H1 (cell line): ENCODE data around the gene PAQR4. TPM values are rescaled to one million over a fixed set of nuclear protein-coding genes. Genes with fewer than 3 reads are reported as not detected.

Experiments used
- CTCF ChIA-PET: fragments of 300-600 bp; sonication (Branson Sonifier 250); formaldehyde crosslinking; loops from one replicate; lab custom pipeline; 2021; ENCODE audit not compliant: partially characterized antibody; lab: Charles Lee
- POLR2A ChIA-PET: fragments of 300-600 bp; sonication (Branson Sonifier 250); formaldehyde crosslinking; loops from one replicate; lab custom pipeline; 2021; ENCODE audit warnings: inconsistent platforms; ENCODE audit not compliant: partially characterized antibody; lab: Charles Lee
- DNase-seq, 2 experiments: peaks; one replicate each; pipeline versions ENCODE4 v3.0.0 to v3.0.0-alpha.2; 2010 to 2022; ENCODE audit warnings: low spot score in 2 of 2, low read depth in 1 of 2, mixed read lengths in 1 of 2
- FAIRE-seq: peaks from 2 replicates; lab custom pipeline; 2011; peaks lifted over from hg19 to GRCh38; lab: Jason Lieb, UNC
- H2AFZ ChIP-seq: 2 replicates; pipeline ENCODE4 v1.8.1; 2012; ENCODE audit warnings: low read length, inconsistent platforms
- H2AK5ac ChIP-seq: 2 replicates; pipeline ENCODE4 v1.6.1; 2013; ENCODE audit warnings: low read depth, low read length
- H2BK120ac ChIP-seq: replicated peaks from 2 replicates; pipeline ENCODE3; 2013; ENCODE audit warnings: low read depth, low read length, inconsistent platforms
- H2BK12ac ChIP-seq: 2 replicates; pipeline ENCODE4 v1.6.1; 2013; ENCODE audit warnings: low read depth, low read length
- H2BK15ac ChIP-seq: 2 replicates; pipeline ENCODE4 v1.6.1; 2013; ENCODE audit warnings: low read length
- H2BK20ac ChIP-seq: 2 replicates; pipeline ENCODE4 v1.6.1; 2013; ENCODE audit warnings: low read length
- H2BK5ac ChIP-seq: 2 replicates; pipeline ENCODE4 v1.6.1; 2013; ENCODE audit warnings: low read depth, low read length
- H3K14ac ChIP-seq: 2 replicates; pipeline ENCODE4 v1.6.1; 2013; ENCODE audit warnings: inconsistent platforms; ENCODE audit not compliant: insufficient read length
- H3K18ac ChIP-seq: 2 replicates; pipeline ENCODE4 v1.6.1; 2013; ENCODE audit warnings: low read length; ENCODE audit errors: extremely low read depth
- H3K23ac ChIP-seq: 2 replicates; pipeline ENCODE4 v1.6.1; 2013; ENCODE audit warnings: inconsistent platforms; ENCODE audit not compliant: insufficient read length
- H3K23me2 ChIP-seq: 2 replicates; pipeline ENCODE4 v1.6.1; 2013; ENCODE audit warnings: low read depth, low read length
- H3K27ac ChIP-seq: 2 replicates; pipeline ENCODE4 v1.6.1; 2011; ENCODE audit warnings: low read depth, low read length, inconsistent platforms
- H3K27me3 ChIP-seq, 4 experiments: replicated peaks in 1 of 4; 1 replicate in 1 of 4; 2 replicates in 3 of 4; pipeline versions ENCODE4 v1.6.1 to v1.8.1; 2011 to 2013; ENCODE audit warnings: low read length in 3 of 4, mild to moderate bottlenecking in 3 of 4, inconsistent platforms in 2 of 4, mixed read lengths in 2 of 4, moderate library complexity in 1 of 4; ENCODE audit not compliant: control insufficient read depth in 3 of 4, insufficient read depth in 3 of 4; ENCODE audit errors: extremely low read depth in 1 of 4
- H3K36me3 ChIP-seq, 4 experiments: 2 replicates each; pipeline versions ENCODE4 v1.6.1 to v1.8.1; 2011 to 2013; ENCODE audit warnings: mild to moderate bottlenecking in 4 of 4, low read length in 3 of 4, moderate library complexity in 2 of 4, control low read depth in 1 of 4, inconsistent platforms in 1 of 4; ENCODE audit not compliant: insufficient read depth in 4 of 4, control insufficient read depth in 2 of 4
- H3K4ac ChIP-seq: replicated peaks from 2 replicates; pipeline ENCODE3; 2013; ENCODE audit warnings: low read length, low read depth, mixed read lengths, inconsistent platforms; ENCODE audit not compliant: insufficient read length
- H3K4me1 ChIP-seq, 4 experiments: replicated peaks in 1 of 4; 1 replicate in 1 of 4; 2 replicates in 3 of 4; pipeline versions ENCODE4 v1.6.1 to v1.8.1; 2011 to 2013; ENCODE audit warnings: low read length in 3 of 4, inconsistent platforms in 2 of 4, mixed read lengths in 1 of 4; ENCODE audit not compliant: insufficient read depth in 4 of 4, control insufficient read depth in 3 of 4
- H3K4me2 ChIP-seq, 2 experiments: 2 replicates each; pipeline versions ENCODE4 v1.6.1 to v1.8.1; 2011 to 2013; ENCODE audit warnings: low read depth in 2 of 2, low read length in 2 of 2, control low read depth in 1 of 2, inconsistent platforms in 1 of 2, mild to moderate bottlenecking in 1 of 2; ENCODE audit not compliant: insufficient read depth in 1 of 2
- H3K4me3 ChIP-seq, 4 experiments: fragments of 200-600, 300-600 bp in 1 of 4; sonication (generic), shearing (Covaris generic), sonication (Bioruptor Twin) in 1 of 4; 2 replicates each; pipeline versions ENCODE4 v1.5.1 to v1.8.1; 2011 to 2016; ENCODE audit warnings: low read length in 4 of 4, low read depth in 3 of 4, control low read depth in 2 of 4, inconsistent platforms in 2 of 4, mild to moderate bottlenecking in 2 of 4, mixed read lengths in 1 of 4, moderate library complexity in 1 of 4; ENCODE audit not compliant: insufficient read depth in 2 of 4; ENCODE audit errors: extremely low read depth in 1 of 4
- H3K56ac ChIP-seq: replicated peaks from 2 replicates; pipeline ENCODE3; 2013; ENCODE audit warnings: low read depth, mild to moderate bottlenecking, mixed read lengths, low read length, inconsistent platforms; ENCODE audit not compliant: insufficient read length
- H3K79me1 ChIP-seq: 2 replicates; pipeline ENCODE4 v1.6.1; 2013; ENCODE audit warnings: low read depth, low read length, control low read depth
- H3K79me2 ChIP-seq, 2 experiments: 2 replicates each; pipeline versions ENCODE4 v1.6.1 to v1.8.1; 2012 to 2013; ENCODE audit warnings: low read length in 2 of 2, mild to moderate bottlenecking in 2 of 2, inconsistent platforms in 1 of 2; ENCODE audit not compliant: insufficient read depth in 2 of 2, control insufficient read depth in 1 of 2
- H3K9ac ChIP-seq, 4 experiments: replicated peaks in 1 of 4; 1 replicate in 1 of 4; 2 replicates in 3 of 4; pipeline versions ENCODE4 v1.6.1 to v1.8.1; 2011 to 2013; ENCODE audit warnings: low read depth in 3 of 4, low read length in 3 of 4, control low read depth in 2 of 4, mild to moderate bottlenecking in 2 of 4, moderate library complexity in 2 of 4, inconsistent platforms in 1 of 4; ENCODE audit errors: extremely low read depth in 1 of 4
- H3K9me3 ChIP-seq, 2 experiments: 2 replicates each; pipeline versions ENCODE4 v1.6.1 to v1.8.1; 2012 to 2013; ENCODE audit warnings: mild to moderate bottlenecking in 2 of 2, moderate library complexity in 2 of 2, control low read depth in 1 of 2, inconsistent platforms in 1 of 2, low read depth in 1 of 2, low read length in 1 of 2, mixed read lengths in 1 of 2; ENCODE audit not compliant: insufficient read depth in 2 of 2
- H4K20me1 ChIP-seq, 2 experiments: replicated peaks in 1 of 2; 2 replicates each; pipeline versions ENCODE3 to v1.8.1; 2011 to 2013; ENCODE audit warnings: inconsistent platforms in 2 of 2, low read length in 2 of 2, mild to moderate bottlenecking in 1 of 2; ENCODE audit not compliant: insufficient read depth in 2 of 2, control insufficient read depth in 1 of 2
- H4K5ac ChIP-seq: 2 replicates; pipeline ENCODE4 v1.6.1; 2013; ENCODE audit warnings: low read length, low read depth, mixed read lengths, inconsistent platforms; ENCODE audit not compliant: insufficient read length
- H4K8ac ChIP-seq: 2 replicates; pipeline ENCODE4 v1.8.0; 2013; ENCODE audit warnings: mild to moderate bottlenecking, moderate library complexity, low read length, inconsistent platforms; ENCODE audit not compliant: insufficient read depth; ENCODE audit errors: extremely low read depth
- H4K91ac ChIP-seq: replicated peaks from 2 replicates; pipeline ENCODE3; 2013; ENCODE audit warnings: low read length, mixed read lengths, inconsistent platforms; ENCODE audit not compliant: insufficient read length
- CHD1 ChIP-seq: IDR thresholded peaks from 2 replicates; pipeline ENCODE4 v1.6.1; 2012; ENCODE audit warnings: low read depth, low read length, improper control_type of control experiment
- CTBP2 ChIP-seq: IDR thresholded peaks from 2 replicates; pipeline ENCODE4 v1.7.0; 2011; ENCODE audit warnings: borderline replicate concordance, mild to moderate bottlenecking, moderate library complexity, mixed read lengths, low read length; ENCODE audit not compliant: insufficient read depth, insufficient read length
- EZH2 ChIP-seq: fragments of 200-600 bp; sonication (generic); IDR thresholded peaks from 2 replicates; pipeline ENCODE4 v1.7.1; 2012; ENCODE audit warnings: low read depth, mild to moderate bottlenecking, moderate library complexity, low read length, inconsistent platforms; ENCODE audit not compliant: severe bottlenecking
- GABPA ChIP-seq: IDR thresholded peaks from 2 replicates; pipeline ENCODE4 v1.6.1; 2011; ENCODE audit warnings: mild to moderate bottlenecking, low read length, moderate library complexity, borderline replicate concordance; ENCODE audit not compliant: insufficient read depth
- KDM1A ChIP-seq: fragments of 200-600, 300-600 bp; sonication (generic); IDR thresholded peaks from 2 replicates; pipeline ENCODE4 v1.7.1; 2016; ENCODE audit warnings: mild to moderate bottlenecking, low read length, borderline replicate concordance
- SAP30 ChIP-seq: fragments of 300-600 bp; sonication (generic); IDR thresholded peaks from 2 replicates; pipeline ENCODE4 v1.7.1; 2012; ENCODE audit warnings: low read length, moderate library complexity, mild to moderate bottlenecking, inconsistent platforms; ENCODE audit not compliant: insufficient read depth, insufficient replicate concordance
- TAF7 ChIP-seq: optimal IDR thresholded peaks from 2 replicates; pipeline ENCODE3; 2011; ENCODE audit warnings: low read depth, mild to moderate bottlenecking, inconsistent platforms, low read length, moderate library complexity, borderline replicate concordance
- TEAD4 ChIP-seq: IDR thresholded peaks from 2 replicates; pipeline ENCODE4 v1.6.1; 2012; ENCODE audit warnings: low read depth, low read length, inconsistent platforms, mixed read lengths
- ZNF274 ChIP-seq: IDR thresholded peaks from 2 replicates; pipeline ENCODE4 v1.7.0; 2012; ENCODE audit warnings: low read length, borderline replicate concordance; ENCODE audit errors: extremely low read depth
- WGBS, 2 experiments: shearing (Covaris generic) in 1 of 2; methylation state at CpG; one replicate each; pipeline versions ENCODE4 v1.1.6 to v1.1.7; 2013 to 2015; ENCODE audit warnings: low lambda C conversion rate in 2 of 2, mixed read lengths in 2 of 2, inconsistent platforms in 1 of 2, low coverage in 1 of 2, missing lambda C conversion rate in 1 of 2; ENCODE audit not compliant: insufficient replicate concordance in 2 of 2, insufficient coverage in 1 of 2, insufficient read length in 1 of 2; ENCODE audit errors: extremely low coverage in 1 of 2, missing lambda C conversion rate in 1 of 2; 5-methylcytosine and 5-hydroxymethylcytosine counted together
- polyA plus RNA-seq, 7 experiments: library from polyadenylated mRNA; depleted of rRNA in 3 of 7; stranded (reverse) in 5 of 7; unstranded in 2 of 7; fragments of >200 nt in 5 of 7; fragments of 200-250 nt in 2 of 7; gene quantifications; 1 replicate in 5 of 7; 2 replicates in 1 of 7; 4 replicates in 1 of 7; pipeline versions ENCODE4 v1.2.1 to v1.2.3, GENCODE V29; 2011 to 2013; ENCODE audit warnings: missing spikeins in 2 of 7, mixed read lengths in 2 of 7
- total RNA-seq: library from RNA; stranded (reverse); fragmentation: NEBNext Ultra II Directional; extraction: Animal tissue kit (Norgen Biotek cat#: 25700); gene quantifications from 2 replicates; pipeline ENCODE4 v1.2.1, GENCODE V29; 2021

The PAQR4 gene
- total and polyA plus RNA-seq, 2 of the 8 experiments (the other 6 are each of a cell fraction or from before 2014, with no cell fraction given): 28.2 to 34.6 TPM

GRCh38 chr16:2966043-2966807, 2.9 kb upstream of the PAQR4 start:
- POLR2A ChIA-PET: interaction anchor here (0.7 to 25.4 kb wide), 7 partner anchors 7 to 59 kb away, joined by 3 to 455 read pairs (median 20); partner anchors contain the start of genes CLDN6, HCFC1R1, PKMYT1 and THOC6
- Histone ChIP-seq H3K23ac (no peak overlapping the region), H4K5ac (no peak overlapping the region), H3K56ac (no peak overlapping the region), H2BK20ac (no peak overlapping the region), H3K36me3 (no peaks in the 10 kb centered on the region), H2AK5ac (0 out of 2 replicates have a peak overlapping the region, but pooled peaks have one; percentile 82), H3K79me2 (peaks cover 0 to 2% of the 10 kb centered on the region in 2 experiments; a peak in 1 of 4 replicates)
- TF ChIP-seq TEAD4 (no peak), GABPA (no peak), EZH2 (no peak), CTBP2 (no peak), CHD1 (no peak), ZNF274 (no peak), SAP30 (no peak), TAF7 (no peak), KDM1A (no peak)
- TF ChIP-seq, all 59 proteins: peak for 0
- H3K9ac ChIP-seq: no peak overlapping the region
- H4K8ac ChIP-seq: no peak overlapping the region
- peaks cover 27% of the 10 kb centered on the region for H3K23me2 ChIP-seq
- no peak for DNase-seq
- H3K4me1 ChIP-seq: peaks cover 0 to 39% (median 23%) of the 10 kb centered on the region in 4 experiments; a peak in 6 of 7 replicates
- no peak overlapping the region for H3K27ac ChIP-seq
- WGBS, 2 experiments: 83% methylated on average over 32 of the region's 39 CpGs; no CpG with 5 or more reads in 1 of the 2 experiments
- H2BK5ac ChIP-seq: no peak overlapping the region
- no peak overlapping the region for H3K4ac ChIP-seq
- no peaks in the 10 kb centered on the region for H3K9me3 ChIP-seq
- peak overlapping the region in 1 of 4 experiments; percentile 51; a peak in 3 of 8 replicates for H3K4me3 ChIP-seq
- H2BK15ac ChIP-seq: no peak overlapping the region
- no peak overlapping the region for H4K91ac ChIP-seq
- H3K14ac ChIP-seq: no peak overlapping the region
- peaks cover 4% of the 10 kb centered on the region; the same call in 1 of the 2 replicates for H3K79me1 ChIP-seq
- CTCF ChIA-PET: interaction anchor here (0.5 to 2.4 kb wide), 10 partner anchors 12 to 1116 kb away, joined by 3 to 10 read pairs (median 4); partner anchors contain the start of gene CLDN6
- no peak overlapping the region for H3K18ac ChIP-seq
- H3K27me3 ChIP-seq: peaks cover 15 to 32% (median 23%) of the 10 kb centered on the region in 4 experiments; a peak in 6 of 7 replicates
- peak overlapping the region; percentile 60; the same call in 1 of the 2 replicates for H2BK12ac ChIP-seq
- peak overlapping the region; percentile 40 to 66; a peak in 3 of 4 replicates for H3K4me2 ChIP-seq
- peaks cover 15 to 18% of the 10 kb centered on the region in 2 experiments for H4K20me1 ChIP-seq
- H2BK120ac ChIP-seq: no peak overlapping the region
- H2AFZ ChIP-seq: no peak overlapping the region
- no peak for FAIRE-seq
